Middle frontal gyrus (tissue), 1 donor: ENCODE measurements around the gene KRT222.

Experiments
- DNase-seq: peaks from one replicate; pipeline ENCODE4 v3.0.0-alpha.2; 2015; ENCODE audit warnings: low spot score; ENCODE audit errors: extremely low spot score

The KRT222 gene

DNA sequence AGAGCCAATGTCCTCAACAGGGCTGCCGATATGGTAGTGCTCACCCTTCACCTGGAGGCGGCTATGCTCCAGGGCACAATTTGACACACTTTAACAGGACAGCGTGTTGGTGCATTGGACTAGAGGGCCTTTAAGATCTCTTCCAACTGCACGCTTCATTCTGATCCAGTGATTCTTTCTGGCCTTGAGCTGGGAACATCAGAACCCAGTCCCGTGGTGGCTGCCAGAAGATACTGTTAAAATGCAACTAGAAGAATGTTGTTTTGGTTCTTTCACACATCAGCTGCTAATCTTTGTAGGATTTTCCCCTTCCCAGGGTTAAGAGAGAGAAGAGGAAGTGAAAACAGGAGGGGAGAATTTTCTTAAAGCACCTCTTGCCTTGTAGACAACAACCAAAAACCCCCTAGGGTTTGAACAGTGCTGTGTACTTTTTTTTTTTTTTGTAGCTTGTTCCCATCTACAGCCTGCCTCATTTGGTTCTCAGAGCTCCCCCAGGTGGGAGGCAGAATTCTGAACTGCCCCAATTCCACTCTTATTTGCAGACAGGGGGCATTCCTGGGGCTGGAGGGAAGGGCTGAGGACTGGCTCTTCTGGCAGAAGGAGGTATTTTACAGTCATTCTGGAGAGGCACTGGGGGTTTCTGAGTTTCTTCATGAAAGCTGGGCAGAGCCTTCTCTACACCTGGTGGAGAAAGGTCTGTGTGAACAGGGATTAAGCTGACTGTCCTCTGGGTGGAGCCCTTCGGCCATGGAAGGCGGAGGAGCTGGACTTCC, 49.7 kb downstream of the KRT222 start:
- DNase-seq: no peak

GRCh38 chr17:40614431-40615067, 50.4 kb downstream of the KRT222 start:
- no peak for DNase-seq

DNA sequence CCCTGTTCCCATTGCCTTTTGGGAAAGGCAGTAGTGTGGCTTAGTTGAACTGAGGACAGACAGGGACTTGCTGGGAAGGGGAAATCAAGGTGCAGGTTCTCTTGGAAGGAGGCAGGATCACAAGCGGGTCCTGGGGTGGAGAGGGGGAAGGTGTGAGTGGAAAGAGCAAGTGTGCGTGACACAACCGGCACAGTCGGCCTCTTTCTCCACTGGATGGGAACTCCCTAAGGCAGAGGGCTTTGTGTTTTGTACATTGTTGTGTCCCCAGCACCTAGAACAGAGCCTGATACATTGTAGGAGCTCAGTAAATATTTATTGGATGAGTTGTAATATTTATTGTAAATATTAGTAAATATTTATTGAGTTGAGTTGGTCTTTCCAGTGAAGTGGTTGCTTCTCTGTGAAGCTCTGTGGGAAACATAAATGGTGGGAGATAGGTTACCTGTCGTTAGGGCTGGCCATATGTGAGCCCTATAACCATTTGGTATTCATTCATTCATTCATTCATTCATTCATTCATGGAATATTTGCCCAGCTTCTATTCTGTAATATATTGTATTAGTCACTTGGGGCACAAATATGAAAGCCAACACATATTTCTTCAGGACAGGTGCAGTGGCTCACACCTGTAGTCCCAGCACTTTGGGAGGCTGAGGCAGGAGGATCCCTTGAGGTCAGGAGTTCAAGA, 51.4 kb downstream of the KRT222 start:
- DNase-seq: no peak

GRCh38 chr17:40612599-40613244, 52.3 kb downstream of the KRT222 start:
- DNase-seq: peak; percentile 55

- DNase-seq: no peak
Measured at GRCh38 chr17:40611840-40612474, 53.0 kb downstream of the KRT222 start.

DNA sequence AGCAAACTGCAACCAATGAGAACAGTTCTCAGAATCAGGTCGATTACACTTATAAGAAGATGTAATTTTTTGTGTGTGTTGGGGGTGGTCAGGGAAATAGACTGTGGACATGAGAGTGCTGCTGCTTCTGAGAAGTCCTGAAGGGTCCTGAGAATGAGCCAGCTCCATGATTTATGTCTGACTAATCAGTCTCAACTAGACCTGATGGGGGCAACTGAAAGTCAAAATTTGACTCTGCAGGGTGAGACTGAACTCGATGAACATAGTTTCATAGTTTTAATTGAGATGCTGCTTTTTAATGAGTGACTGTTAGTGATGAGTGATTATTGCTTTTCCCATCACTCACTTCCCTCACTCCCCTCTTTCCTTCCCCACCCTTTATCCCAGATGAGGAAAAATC, 54.6 kb downstream of the KRT222 start:
- no peak for DNase-seq

- no peak for DNase-seq
Measured at GRCh38 chr17:40608061-40608581, 56.9 kb downstream of the KRT222 start.

- DNase-seq: no peak
Measured at GRCh38 chr17:40607641-40608040, 57.3 kb downstream of the KRT222 start.

GRCh38 chr17:40606548-40607353, 58.2 kb downstream of the KRT222 start:
- no peak for DNase-seq

GRCh38 chr17:40605306-40605705, 59.7 kb downstream of the KRT222 start:
- no peak for DNase-seq
